Measurements from ENCODE around the gene CREG1.
"Not testable (repeated sequence)": the region's sequence is repeated elsewhere in the genome, so short reads cannot be mapped to it uniquely, and the experiment has no call there.

CREG1 gene

GRCh38 chr1:167553136-167554027 is at the start of gene CREG1:
TSS of gene CREG1 (minus strand) at chr1:167553762.
- peak; percentile 89 to 90 for DNase-seq

GRCh38 chr1:167602840-167603239 is 49.3 kb upstream of the CREG1 start:
- peak in 1 of 2 donors; percentile 16 for DNase-seq

- peak; percentile 27 to 70 for DNase-seq
Measured at GRCh38 chr1:167601442-167602383, 48.2 kb upstream of the CREG1 start.

- DNase-seq = peak; percentile 42 to 74
Measured at GRCh38 chr1:167599957-167600581, 46.5 kb upstream of the CREG1 start.

GRCh38 chr1:167594822-167595221 is 41.3 kb upstream of the CREG1 start:
- no peak for DNase-seq

GRCh38 chr1:167593860-167594259 is 40.3 kb upstream of the CREG1 start:
- no peak for DNase-seq

- DNase-seq = no peak
Measured at GRCh38 chr1:167592475-167592874, 38.9 kb upstream of the CREG1 start.

- no peak for DNase-seq
Measured at GRCh38 chr1:167588361-167588760, 34.8 kb upstream of the CREG1 start.

GRCh38 chr1:167587872-167588271 is 34.3 kb upstream of the CREG1 start:
- no peak for DNase-seq

GRCh38 chr1:167587342-167587741 is 33.8 kb upstream of the CREG1 start:
- no peak for DNase-seq

- DNase-seq = no peak
Measured at GRCh38 chr1:167584581-167584980, 31.0 kb upstream of the CREG1 start.

GRCh38 chr1:167582722-167583121 is 29.2 kb upstream of the CREG1 start:
- DNase-seq = no peak

GRCh38 chr1:167582064-167582463 is 28.5 kb upstream of the CREG1 start:
- DNase-seq = no peak

- no peak for DNase-seq
Measured at GRCh38 chr1:167579986-167580385, 26.4 kb upstream of the CREG1 start.

- DNase-seq = no peak
Measured at GRCh38 chr1:167578939-167579521, 25.5 kb upstream of the CREG1 start.

GRCh38 chr1:167575649-167576048 is 22.1 kb upstream of the CREG1 start:
- DNase-seq = no peak

GRCh38 chr1:167573035-167573434 is 19.5 kb upstream of the CREG1 start:
- no peak for DNase-seq

- not testable (repeated sequence) for DNase-seq
Measured at GRCh38 chr1:167570712-167571111, 17.1 kb upstream of the CREG1 start.

- DNase-seq = no peak
Measured at GRCh38 chr1:167567663-167568062, 14.1 kb upstream of the CREG1 start.

GRCh38 chr1:167566766-167567165 is 13.2 kb upstream of the CREG1 start:
- no peak for DNase-seq

GRCh38 chr1:167565922-167566321 is 12.4 kb upstream of the CREG1 start:
- DNase-seq = no peak

- DNase-seq = no peak
Measured at GRCh38 chr1:167564612-167565270, 11.2 kb upstream of the CREG1 start.
